Measurements from ENCODE around the gene PLTP.

DNA sequence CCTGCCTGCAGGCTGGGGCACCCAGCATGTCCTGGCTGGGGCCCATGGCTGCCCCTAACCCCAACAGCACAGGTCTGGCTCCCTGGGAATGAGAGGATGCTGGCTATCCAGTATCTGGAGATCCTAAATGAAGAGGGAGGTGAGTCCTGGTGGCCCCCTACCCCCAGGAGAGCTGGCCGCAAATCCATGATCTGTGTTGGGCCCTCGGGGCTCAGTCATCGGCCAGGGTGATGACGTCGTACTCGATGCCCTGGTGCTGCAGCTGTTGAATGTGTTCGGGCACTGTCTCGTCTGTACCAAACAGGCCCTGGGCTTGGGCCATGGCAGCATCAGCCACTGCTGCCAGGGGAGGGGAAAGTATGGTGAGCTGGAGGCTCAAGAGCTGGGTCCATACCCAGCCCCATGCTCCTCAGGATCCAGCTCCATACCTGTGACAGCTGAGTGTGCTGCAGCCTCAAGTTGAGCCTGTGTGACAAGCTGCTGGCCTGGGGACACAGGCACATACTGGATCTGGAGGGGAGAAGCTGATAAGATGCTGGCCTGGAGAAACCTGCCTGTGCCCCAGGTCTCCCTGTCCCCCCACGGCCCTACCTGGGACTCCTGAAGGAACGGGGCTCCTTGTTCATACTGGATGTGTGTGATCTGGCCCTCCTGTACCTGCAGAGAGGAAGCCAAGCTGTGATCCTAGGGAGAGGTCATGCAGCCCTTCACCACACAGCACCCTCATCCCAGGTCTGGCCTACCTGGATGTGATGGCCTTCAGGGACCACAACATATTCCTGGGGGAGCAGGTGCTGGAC, 37.0 kb upstream of the PLTP start:
- TF ChIP-seq, protein P1, sequence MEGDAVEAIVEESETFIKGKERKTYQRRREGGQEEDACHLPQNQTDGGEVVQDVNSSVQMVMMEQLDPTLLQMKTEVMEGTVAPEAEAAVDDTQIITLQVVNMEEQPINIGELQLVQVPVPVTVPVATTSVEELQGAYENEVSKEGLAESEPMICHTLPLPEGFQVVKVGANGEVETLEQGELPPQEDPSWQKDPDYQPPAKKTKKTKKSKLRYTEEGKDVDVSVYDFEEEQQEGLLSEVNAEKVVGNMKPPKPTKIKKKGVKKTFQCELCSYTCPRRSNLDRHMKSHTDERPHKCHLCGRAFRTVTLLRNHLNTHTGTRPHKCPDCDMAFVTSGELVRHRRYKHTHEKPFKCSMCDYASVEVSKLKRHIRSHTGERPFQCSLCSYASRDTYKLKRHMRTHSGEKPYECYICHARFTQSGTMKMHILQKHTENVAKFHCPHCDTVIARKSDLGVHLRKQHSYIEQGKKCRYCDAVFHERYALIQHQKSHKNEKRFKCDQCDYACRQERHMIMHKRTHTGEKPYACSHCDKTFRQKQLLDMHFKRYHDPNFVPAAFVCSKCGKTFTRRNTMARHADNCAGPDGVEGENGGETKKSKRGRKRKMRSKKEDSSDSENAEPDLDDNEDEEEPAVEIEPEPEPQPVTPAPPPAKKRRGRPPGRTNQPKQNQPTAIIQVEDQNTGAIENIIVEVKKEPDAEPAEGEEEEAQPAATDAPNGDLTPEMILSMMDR (IDR thresholded peaks at IDR 0.05 in 2 of 3, conservative IDR thresholded peaks at IDR 0.05 in 1 of 3; ENCODE audit: borderline replicate concordance in 1 of 3, insufficient read depth in 1 of 3, low read depth in 2 of 3, low read length in 2 of 3), result no peak
- TF ChIP-seq POLR2AphosphoS5 (IDR thresholded peaks at IDR 0.05; ENCODE audit: low read depth, low read length) (no peak), CEBPB (IDR thresholded peaks at IDR 0.05; ENCODE audit: low read depth) (no peak), POLR2A (IDR thresholded peaks at IDR 0.05; ENCODE audit: borderline replicate concordance, extremely low read depth, insufficient read depth, insufficient read length) (no peak), JUND (IDR thresholded peaks at IDR 0.05) (no peak), EZH2 (IDR thresholded peaks at IDR 0.05) (no peak), YY1 (IDR thresholded peaks at IDR 0.05; ENCODE audit: extremely low read depth, insufficient replicate concordance, low read depth, low read length) (no peak)
- TF ChIP-seq, protein P2, sequence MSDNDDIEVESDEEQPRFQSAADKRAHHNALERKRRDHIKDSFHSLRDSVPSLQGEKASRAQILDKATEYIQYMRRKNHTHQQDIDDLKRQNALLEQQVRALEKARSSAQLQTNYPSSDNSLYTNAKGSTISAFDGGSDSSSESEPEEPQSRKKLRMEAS (IDR thresholded peaks at IDR 0.05), result no peak
- TF ChIP-seq, protein P3, sequence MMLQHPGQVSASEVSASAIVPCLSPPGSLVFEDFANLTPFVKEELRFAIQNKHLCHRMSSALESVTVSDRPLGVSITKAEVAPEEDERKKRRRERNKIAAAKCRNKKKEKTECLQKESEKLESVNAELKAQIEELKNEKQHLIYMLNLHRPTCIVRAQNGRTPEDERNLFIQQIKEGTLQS (IDR thresholded peaks at IDR 0.05), result no peak

All from HCT116 (cell line).